NCI-H526 (cell line): ENCODE data around the gene HARBI1.
"Not testable (repeated sequence)": the region's sequence is repeated elsewhere in the genome, so short reads cannot be mapped to it uniquely, and the experiment has no call there.

Experiments
- DNase-seq, 2 experiments: peaks; one replicate each; lab custom pipeline; 2025; lab: John Stamatoyannopoulos, UW

HARBI1 gene

DNA sequence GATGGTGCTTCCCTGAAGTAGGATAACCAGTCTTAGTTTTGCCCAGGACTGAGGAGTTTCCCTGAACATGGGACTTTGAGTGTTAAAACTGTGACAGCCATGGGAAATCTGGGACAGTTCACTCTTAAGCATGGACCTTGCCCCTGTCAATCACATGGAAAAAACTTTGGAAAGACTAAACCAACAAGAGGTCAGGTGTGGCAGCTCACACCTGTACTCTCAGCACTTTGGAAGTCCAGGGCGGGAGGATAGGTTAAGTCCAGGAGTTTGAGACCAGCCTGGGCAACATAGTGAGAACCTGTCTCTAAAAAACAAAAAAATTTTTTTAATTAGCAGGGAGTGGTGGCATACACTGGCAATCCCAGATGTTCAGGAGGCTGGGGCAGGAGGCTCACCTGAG is 19.9 kb downstream of the HARBI1 start:
- DNase-seq = no peak

DNA sequence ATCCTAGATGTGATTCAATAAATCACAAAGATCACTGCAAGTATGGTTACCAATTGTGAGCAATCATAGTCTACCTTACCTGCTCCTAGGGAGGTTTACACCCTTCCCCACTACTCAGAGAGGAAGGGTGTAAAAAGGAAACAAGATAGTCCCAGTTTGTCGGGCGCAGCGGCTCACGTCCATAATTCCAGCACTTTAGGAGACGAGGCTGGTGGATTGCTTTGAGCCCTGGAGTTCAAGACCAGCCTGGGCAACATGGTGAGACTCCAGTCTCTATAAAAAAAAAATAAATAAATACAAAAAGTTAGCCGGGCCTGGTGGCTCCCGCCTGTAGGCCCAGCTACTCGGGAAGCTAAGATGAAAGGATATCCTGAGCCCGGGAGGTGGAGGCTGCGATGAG is 22.2 kb downstream of the HARBI1 start:
- no peak for DNase-seq

- DNase-seq = no peak
Observed at GRCh38 chr11:46594374-46594700, 22.7 kb downstream of the HARBI1 start.

DNA sequence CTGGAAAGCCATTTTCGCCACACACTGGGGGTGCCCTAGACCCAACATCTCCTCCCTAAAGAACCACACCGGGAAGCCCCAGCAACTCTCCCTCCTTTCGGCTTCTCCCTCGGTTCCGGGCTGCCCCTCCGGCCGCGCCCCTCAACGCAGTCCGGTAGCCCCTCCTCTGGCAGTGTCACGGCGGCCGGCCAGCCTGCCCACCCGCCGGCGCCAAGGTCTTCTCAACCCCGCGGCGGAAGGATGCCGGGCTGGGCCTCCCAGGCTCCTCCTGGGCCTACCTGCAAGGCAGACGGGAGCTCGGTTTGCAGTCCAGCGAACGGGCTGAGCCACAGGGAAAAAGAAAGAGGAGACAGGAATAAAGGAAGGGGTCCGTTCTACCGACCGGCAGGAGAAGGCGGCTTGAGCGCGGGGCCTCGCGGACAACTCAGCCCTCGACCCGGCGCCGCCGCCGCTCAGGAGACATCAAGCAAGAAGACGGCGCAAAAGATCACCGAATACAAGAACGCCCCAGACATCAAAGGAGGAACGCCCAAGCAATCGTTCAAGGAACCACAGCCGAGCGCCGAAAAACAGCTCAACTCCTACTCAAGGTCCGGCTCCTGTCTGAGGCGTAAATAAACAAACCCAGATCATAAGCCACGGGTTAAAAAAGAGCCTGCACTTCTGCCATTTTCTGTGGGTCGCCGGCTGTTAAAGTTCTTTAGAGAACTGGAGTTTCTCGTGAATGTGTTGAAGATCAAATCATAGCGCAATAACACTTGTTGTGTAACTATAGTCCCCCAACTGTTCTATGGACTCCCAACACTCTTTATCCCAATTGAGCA is 23.3 kb downstream of the HARBI1 start, which contains the start of gene AMBRA1:
AMBRA1 (minus strand) TSS at position 474 of the 824 bp plus-strand sequence. CDS start 45,643 bp downstream, outside the sequence.
- peak; percentile 92 to 96 for DNase-seq

- DNase-seq = no peak
Observed at GRCh38 chr11:46590740-46591605, 26.1 kb downstream of the HARBI1 start.

GRCh38 chr11:46588915-46589314 is 28.1 kb downstream of the HARBI1 start:
- DNase-seq = no peak

DNA sequence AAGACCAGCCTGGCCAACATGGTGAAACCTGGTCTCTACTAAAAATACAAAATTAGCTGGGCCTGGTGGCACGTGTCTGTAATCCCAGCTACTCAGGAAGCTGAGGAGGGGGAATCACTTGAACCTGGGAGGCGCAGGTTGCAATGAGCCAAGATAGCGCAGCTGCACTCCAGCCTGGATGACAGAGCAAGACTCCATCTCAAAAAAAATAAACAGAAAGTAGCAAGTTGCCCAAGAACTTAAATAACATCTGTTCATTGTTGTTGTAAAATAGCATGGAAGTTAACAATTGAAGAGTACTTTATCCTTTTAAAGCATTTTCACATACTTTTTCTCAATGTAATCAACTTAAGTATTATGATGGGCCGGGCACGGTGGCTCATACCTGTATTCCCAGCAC is 28.9 kb downstream of the HARBI1 start:
- no peak for DNase-seq

DNA sequence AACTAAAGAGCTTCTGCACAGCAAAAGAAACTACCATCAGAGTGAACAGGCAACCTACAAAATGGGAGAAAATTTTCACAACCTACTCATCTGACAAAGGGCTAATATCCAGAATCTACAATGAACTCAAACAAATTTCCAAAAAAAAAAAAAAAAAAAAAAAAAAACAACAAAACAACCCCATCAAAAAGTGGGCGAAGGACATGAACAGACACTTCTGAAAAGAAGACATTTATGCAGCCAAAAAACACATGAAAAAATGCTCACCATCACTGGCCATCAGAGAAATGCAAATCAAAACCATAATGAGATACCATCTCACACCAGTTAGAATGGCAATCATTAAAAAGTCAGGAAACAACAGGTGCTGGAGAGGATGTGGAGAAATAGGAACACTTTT is 33.5 kb downstream of the HARBI1 start:
- not testable (repeated sequence) for DNase-seq

GRCh38 chr11:46582588-46582987 is 34.4 kb downstream of the HARBI1 start:
- no peak for DNase-seq

DNA sequence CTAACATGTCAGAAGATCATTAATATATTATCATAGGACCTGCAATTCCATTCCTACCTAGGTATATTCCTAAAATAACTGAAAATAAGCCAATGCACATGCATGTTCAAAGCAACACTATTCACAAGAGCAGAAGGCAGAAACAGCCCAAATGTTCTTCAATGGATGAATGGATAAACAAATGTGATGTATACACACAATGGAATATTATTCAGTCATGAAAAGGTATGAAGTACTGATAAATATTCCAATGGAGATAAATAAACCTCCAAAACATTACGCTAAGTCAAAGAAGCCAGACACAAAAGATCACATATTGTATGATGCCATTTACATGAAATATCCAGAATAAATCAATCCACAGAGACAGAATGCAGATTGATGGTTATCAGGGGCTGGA is 40.0 kb downstream of the HARBI1 start:
- no peak for DNase-seq

DNA sequence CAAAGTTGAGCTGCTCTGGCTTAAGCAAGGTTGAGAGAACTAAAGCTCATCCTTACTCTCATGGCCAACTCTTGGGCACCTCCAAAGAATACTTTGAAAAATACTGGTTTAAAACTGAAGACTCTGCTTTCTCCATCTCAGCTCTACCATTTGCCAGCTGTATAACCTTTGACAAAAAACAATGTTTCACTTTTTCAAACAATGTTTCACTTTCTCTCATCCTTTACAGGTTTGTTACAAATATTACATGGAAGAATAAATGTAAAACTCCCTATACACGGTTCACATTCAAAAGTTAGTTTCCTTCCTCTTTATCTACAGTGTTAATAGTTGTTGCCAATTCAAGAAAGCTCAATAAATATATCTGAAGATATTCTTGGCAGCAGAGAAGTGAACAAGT is 42.4 kb downstream of the HARBI1 start:
- no peak for DNase-seq

DNA sequence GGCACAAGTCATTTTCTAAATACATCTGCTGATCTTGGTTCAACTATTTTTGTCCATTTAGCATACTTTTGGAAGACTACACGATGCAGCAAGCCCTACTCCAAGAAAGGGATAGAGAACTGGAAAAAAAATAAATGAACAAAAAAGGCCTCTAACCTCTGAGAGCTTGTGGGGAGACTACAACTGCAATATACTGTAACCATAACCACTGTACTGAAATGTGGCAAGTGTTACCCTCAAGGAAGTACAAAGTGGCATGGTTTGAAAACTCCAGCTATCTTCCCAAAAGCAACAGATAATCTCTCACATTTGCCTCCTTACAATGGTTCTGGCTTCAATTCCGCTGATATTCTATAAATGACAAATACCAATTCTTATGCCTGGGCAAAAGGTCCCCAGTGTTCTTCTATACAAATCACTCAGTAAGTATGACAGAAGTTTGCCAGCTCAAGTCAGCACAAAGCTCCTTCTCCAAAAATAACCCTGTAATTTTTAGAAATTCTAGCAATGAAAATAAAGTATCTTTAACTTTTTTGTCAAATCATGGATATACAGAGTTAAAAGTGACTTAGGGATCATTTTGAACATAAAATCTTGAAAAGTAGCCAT is 46.1 kb downstream of the HARBI1 start:
- DNase-seq = no peak

DNA sequence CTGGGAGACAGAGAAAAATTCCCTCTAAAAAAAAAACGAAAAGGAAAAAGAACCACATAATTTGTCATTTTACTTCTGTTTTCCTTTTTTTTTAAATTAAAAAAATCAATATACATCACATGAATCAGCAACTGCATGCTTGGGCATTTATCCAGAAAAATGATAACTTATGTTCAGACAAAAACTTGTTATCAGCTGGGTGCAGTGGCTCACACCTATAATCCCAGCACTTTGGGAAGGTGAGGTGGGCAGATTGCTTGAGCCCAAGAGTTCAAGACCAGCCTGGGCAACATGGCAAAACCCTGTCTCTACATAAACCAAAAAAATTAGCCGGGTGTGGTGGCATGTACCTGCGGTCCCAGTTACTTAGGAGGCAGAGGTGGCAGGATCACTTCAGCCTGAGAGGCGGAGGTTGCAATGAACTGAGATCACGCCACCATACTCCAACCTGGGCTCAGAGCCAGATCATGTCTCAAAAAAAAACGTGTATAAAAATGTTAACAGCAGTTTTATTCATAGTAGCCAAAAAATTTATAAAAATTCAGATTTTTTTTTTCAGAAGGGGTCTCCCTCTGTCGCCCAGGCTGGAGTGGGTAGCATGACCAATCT is 51.7 kb downstream of the HARBI1 start:
- DNase-seq = no peak

- DNase-seq = no peak
Observed at GRCh38 chr11:46564459-46564858, 52.6 kb downstream of the HARBI1 start.

DNA sequence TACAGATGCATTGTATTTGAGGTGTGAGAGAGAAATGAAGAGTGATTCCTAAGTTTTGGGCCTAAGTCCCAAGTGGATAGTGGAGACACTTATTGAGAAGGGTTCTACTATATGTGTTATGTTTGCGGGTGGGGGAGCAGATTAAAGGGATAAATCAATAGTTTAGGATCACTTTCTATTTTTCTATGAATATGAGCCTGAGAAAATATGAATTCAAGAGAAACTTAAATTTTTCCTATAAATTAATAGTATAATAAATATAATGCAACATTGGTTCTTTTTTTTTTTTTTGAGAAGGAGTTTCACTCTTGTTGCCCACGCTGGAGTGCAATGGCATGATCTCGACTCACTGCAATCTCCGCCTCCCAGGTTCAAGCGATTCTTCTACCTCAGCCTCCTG is 54.5 kb downstream of the HARBI1 start:
- DNase-seq = no peak

DNA sequence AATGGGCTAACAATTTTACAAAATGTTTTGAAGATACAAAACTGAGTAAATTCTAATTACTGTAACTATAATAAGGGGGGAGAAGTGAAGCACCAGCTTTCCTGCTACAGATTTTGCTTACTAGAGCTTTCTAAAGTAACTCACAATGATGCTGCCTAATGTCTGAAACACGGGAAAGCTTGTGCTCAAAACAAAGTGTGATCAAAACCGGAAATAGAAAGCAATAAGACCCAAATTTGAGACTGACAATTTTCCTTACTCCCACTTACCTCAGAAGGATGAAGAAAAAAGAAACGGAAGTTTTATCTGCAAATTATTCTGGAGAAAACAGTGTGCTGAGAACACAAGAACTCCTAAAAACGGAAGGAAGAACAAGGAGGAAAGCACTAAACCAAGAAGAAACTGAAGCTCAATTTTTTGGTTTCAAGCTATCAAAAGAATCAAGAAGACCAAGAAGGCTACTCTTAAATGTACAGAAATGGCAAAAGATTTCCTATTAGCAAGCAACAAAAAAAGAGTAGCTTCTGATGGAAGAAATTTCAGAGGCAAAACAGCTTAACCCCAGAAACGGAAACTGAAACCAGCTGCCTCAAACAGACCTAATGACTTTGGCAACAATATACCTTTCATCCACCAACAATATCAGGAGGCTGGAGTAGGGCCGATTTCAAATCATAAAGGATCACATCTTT is 56.6 kb downstream of the HARBI1 start:
- peak; percentile 50 to 55 for DNase-seq

DNA sequence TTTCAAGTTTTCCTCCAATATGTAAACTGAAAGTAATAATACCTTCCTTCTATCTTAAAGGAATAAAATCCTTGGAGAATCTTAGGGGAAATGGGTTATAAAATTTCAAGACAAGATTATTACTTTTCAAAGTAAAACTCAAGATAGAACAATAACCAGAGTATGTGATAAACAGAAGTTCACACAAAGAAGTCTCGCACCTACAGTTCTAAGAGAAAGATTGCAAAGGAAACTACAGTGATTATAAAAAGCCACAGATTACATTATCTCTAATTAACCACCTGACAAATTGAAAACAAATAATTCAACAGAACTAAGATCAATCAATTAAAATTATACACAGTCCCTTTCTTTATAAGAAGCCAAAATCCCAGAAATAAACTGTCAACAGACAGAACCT is 57.2 kb downstream of the HARBI1 start:
- no peak for DNase-seq

DNA sequence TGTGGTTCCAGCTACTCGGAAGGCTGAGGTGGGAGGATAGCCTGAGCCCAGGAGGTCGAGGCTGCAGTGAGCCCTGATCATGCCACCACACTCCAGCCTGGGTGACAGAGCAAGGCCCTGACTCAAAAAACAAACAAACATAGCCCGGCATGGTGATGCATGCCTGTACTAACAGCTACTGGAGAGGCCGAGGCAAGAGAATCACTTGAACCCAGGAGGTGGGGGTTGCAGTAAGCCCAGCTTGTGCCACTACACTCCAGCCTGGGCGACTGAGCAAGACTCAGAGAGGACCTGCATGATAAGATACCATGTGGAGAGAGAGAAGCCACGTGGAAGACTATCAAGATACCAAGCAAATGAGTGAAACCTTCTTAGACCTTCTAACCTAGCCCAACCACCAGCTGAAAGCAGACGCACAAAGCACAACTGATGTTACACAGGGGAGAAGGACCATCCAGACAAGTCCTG is 59.3 kb downstream of the HARBI1 start:
- no peak for DNase-seq

DNA sequence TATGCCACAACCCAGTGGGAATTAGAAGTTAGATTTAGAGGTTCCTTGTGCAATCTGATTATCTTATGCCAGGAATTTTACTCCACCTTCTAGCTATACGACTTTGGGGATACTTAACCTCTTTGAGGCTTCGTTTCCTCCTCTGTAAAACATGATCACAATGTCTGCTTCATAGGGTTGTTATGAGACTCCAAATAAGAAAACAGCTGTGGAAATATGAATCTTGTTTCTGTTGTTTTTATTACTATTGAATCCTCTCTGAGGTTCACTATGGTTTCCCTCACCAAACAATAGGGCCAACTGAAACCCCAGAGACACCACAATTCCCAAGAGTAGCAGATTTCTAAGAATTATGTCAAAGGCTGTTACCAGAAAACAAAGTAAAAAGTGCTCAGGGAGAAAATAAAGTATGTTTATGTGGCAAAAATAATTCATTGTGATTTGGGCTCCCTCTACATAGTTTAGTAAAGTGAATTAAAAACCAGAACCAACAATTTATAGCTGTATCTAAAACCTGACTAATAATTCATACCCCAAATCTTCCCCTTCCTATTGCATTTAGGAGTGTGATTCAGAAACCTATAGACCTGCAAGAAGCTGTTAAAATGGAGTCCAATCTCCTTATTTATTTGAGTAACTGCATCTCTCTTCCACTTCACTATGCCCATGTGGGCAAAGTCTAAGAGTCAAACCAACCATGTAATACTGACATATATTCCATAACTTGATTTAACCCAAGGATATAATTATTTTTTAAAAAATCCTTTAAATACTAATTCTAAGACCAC is 61.6 kb downstream of the HARBI1 start:
- DNase-seq = no peak

DNA sequence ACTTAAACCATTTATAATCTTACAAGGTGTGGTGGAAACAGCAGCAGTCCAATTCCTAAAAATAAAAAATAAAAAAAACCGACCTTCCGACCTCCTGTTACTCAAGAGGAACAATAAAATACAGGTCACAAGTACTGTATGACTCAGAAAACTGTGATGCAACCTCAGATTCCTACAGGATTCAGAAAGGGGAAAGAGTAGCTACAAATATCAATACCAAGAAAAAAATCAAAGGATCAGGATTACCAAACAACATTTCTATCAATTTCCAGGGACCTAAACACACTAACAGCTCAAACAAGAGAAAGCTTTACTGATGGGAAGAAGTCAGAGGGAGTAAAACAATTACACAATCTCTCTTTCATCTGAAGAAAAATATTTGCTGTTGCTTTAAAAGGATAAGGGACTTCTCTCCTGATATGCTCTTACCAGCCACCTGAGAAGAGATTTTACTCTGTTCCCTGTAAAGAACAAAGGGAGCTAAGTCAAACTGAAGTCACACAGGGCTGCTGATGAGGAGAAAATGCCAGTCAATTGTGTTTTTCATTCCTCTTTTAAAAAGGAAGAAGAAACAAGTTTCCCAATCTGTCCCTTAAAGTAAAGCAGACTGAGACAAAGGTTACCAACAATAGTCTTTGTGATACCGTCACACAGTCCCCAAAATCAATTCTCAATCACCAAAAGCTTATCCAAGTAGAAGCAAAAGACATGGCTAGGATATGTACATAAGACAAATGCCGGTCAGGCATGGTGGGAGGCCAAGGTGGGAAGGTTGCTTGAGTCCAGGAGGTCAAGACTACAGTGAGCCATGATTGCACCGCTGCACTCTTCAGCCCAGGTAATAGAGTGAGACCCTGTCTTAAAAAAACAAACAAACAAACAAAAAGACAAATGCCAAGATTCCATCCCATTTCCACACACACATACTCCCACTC is 62.5 kb downstream of the HARBI1 start:
- no peak for DNase-seq
